HG02588 (cell line): ENCODE measurements around the gene FBLN2.

Source experiments
- ATAC-seq: cut with Tn5 transposase; IDR thresholded peaks from one replicate; pipeline ENCODE4 v1.9.1; 2021; ENCODE audit warnings: mild to moderate bottlenecking, moderate library complexity; ENCODE audit not compliant: unreplicated experiment

Gene FBLN2

DNA sequence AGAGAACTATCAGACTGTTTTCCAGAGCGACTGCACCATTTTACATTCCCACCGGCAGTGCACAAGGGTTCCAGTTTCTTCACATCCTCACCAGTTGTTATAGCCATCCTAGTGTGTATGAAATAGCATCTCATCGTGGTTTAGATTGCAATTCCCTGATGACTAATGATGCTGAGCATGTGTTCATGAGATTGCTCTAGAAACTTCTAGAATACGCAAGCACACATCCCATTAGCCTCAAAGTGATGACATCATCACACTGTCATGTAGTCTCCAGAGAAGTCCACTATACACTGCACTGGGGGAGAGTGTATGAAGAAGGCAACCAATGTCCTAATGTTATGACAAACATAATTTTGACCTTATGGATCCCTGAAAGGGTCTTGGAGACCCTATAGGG lies 30.1 kb downstream of the FBLN2 start:
- no peak for ATAC-seq

GRCh38 chr3:13580256-13581023 lies 31.5 kb downstream of the FBLN2 start:
- no peak for ATAC-seq

- no peak for ATAC-seq
Observed at GRCh38 chr3:13581485-13582365, 32.8 kb downstream of the FBLN2 start.

GRCh38 chr3:13582366-13583250 lies 33.7 kb downstream of the FBLN2 start:
- no peak for ATAC-seq

GRCh38 chr3:13583251-13584180 lies 34.6 kb downstream of the FBLN2 start:
- no peak for ATAC-seq

GRCh38 chr3:13584427-13584891 lies 35.5 kb downstream of the FBLN2 start:
- ATAC-seq, result no peak

- no peak for ATAC-seq
Observed at GRCh38 chr3:13584901-13585300, 36.0 kb downstream of the FBLN2 start.

- ATAC-seq, result no peak
Observed at GRCh38 chr3:13587442-13587841, 38.5 kb downstream of the FBLN2 start.

- no peak for ATAC-seq
Observed at GRCh38 chr3:13588221-13588701, 39.3 kb downstream of the FBLN2 start.

DNA sequence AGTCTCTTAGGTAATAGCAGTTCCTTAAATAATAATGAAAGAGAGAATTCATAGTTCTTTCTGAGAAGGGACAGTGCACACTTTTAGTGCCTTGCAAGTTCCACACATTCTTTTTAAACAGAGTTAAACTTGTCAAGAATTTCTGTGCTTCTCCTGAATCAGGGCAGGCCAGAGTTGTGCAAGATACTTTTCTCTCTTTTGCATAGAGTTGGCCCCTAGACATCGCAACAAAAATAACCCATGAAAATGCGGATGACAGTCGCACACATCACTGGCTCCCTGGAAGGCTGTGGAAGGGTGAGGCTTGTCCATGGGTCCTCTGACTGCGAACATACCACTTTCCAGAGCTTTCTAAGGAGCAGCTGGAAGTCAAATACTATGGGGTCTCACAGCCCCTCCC lies 40.1 kb downstream of the FBLN2 start:
- no peak for ATAC-seq

DNA sequence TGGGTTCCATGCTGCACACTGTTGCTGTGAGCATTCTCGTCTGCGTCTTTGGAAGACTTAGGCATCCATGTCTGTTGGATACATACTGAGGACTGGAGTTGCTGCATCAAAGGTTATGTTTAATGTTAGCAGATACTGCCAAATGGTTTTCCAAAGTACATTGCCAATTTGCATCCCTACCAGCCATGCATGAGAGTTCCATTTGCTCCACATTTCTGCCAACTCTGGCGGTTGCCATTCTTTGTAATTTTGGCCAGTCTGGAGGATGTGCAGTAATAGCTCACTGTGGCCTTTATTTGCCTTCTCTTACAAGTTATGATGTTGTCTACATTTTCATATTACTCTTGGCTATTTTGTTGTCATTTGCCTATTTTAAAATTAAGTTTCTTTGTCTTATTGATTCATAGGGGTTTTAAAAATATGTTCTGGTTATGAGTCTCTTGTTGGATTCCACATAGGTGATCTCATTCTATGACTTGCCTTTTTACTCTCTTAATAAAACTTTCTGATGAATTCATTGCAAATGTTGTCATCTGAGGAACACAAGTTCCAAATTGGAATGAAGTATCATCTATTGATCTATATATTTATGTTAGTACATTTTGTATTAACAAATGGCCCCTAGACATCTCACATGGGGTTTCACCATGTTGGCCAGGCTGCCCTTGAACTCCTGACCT lies 42.1 kb downstream of the FBLN2 start:
- ATAC-seq, result no peak

DNA sequence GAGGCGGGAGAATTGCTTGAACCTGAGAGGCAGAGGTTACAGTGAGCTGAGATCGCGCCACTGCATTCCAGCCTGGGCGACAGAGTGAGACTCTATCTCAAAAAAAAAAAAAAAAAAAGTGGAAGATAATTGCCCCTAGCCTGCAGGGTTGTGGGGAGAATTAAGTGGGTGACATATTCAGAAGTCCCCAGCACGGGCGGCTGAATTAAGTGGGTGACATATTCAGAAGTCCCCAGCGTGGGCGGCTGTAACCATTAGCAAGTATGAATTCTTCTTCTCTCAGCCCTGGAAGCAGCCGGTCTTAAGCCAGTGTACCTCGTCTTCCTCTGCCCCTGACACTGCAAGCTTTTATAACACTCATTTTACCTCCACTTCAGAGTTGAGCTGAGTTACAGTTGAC lies 44.7 kb downstream of the FBLN2 start:
- no peak for ATAC-seq

DNA sequence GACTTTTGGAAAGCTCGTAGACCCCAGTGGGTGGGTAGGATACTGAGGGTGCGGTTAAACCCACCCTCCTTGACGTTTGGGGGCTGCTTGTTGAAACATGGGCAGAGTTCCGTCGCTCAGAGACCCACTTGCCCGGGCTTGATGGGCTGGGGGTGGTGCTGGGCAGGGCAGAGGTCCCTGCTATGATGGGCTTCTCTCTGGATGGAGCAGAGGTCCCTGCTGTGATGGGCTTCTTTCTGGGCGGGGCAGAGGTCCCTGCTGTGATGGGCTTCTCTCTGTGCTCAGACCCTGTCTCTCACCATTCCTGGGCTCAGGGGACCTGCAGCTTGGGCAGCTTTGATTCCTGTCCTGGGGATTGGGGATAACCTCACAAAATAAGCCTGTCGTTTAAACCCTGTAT lies 45.2 kb downstream of the FBLN2 start:
- no peak for ATAC-seq

DNA sequence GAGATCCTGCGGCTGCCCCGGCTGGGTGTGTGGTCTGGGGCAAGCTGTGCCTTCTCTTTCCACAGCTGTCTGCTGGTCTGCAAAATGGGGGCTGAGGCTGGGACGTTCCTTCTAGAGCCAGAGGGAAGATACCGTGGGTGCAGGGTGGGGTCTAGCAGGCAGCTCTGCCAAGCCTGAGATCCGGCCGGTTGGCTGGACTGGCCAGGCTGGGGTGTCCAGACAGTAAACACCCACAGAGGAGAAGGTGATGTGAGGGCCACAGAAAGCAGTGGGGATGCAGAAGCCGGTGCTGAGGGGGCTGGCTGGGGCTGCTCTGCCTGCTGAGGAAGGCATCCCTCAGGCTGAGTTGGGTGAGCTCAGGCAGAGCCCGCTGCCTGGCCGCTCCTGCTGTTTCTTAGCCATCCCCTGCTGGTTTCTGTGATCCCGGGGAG lies 46.1 kb downstream of the FBLN2 start:
- no peak for ATAC-seq

- no peak for ATAC-seq
Observed at GRCh38 chr3:13595485-13595884, 46.6 kb downstream of the FBLN2 start.

- ATAC-seq, result no peak
Observed at GRCh38 chr3:13596426-13597205, 47.7 kb downstream of the FBLN2 start.

DNA sequence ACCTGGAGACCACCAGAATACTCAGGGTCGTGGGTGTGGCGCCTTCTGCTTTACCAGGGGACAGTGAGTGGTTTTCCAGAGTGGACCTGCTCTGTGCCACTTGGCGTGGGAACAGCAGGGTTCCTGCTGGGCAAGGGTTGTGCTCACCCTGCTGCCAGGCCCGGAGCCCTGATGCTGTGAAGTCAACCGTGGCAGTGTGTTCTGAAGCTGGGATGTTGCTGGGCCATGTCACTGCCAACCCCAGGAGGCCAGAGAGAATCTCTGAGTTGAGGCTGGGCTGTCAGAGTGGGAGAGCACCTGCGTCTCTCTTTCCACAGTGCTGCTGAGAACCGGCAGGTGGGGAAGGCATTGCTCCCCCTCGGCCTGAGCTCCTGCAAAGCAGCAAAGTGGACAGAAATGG lies 48.7 kb downstream of the FBLN2 start:
- no peak for ATAC-seq

GRCh38 chr3:13598201-13598600 lies 49.3 kb downstream of the FBLN2 start:
- ATAC-seq, result no peak
